ENCODE results near the gene THSD4.

DNA sequence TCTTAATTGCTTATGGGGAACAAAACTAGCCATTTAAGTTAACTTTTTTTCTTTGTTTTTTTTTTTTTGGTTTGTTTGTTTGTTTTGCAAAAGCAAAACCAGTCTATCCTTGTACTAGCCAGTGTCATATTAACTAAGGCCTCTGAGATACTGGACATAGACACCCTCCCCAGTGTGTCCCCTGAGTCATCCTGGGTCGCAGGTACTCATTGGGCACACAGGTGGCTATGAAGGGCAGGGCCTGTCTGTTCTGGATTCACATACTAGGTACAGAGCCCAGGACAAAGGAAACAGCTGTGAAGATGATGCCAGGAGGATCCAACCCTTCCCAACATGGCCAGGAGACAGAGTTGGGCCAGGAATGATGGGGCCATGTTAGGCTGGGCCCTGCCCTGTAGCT lies 318.1 kb downstream of the THSD4 start:
- no peak for TF ChIP-seq CTCF (IDR thresholded peaks at IDR 0.05; ENCODE audit: control extremely low read depth in 1 of 3, insufficient read depth in 1 of 3, low read depth in 1 of 3, low read length in 3 of 3)
- TF ChIP-seq CREB1 (IDR thresholded peaks at IDR 0.05) = no peak

Measured in H1 (cell line).